ENCODE data around the gene MYH15.

The MYH15 gene

DNA sequence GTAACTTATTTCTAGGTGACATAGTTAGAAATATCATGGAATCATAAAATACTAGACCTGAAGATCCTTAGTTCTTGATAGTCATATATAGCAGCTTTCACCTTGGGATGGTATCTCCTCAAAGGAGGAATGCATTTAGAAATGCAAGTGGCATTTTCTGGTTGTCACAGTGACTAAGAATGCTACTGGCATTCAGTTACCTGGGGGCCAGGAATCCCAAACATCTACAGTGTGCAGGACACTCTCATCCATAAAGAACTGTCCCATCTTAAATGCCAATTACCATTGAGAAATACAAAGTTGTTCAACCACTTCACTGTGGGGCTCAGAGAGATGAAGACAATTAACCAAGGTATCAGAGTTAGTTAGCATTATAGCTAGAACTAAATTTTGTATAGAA, 36.7 kb downstream of the MYH15 start:
- in situ Hi-C loops (cut with HindIII; ENCODE audit: low sequenced_read_pairs): no loop called here

- in situ Hi-C loops (cut with HindIII; ENCODE audit: low sequenced_read_pairs): no loop called here
Observed at GRCh38 chr3:108472001-108472591, 38.3 kb downstream of the MYH15 start.

DNA sequence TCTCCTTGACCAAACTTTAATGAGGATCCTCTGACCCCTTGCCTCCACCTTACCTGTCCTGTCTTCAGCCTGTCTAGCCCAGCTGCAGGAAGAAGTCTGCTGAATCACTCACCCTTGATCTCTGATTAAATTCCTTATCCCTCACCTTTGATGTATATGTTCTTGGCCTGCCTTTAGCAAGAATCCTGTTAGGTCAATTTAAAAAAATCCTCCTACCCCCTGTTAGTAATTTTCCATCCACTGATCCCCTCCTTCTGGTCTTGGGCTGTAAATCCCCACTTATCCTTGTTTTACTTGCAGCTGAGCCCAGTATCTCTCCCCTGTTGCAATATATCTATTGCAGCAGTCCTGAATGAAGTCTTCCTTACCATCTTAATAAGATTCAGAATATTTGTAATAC, 39.0 kb downstream of the MYH15 start:
- in situ Hi-C loops (cut with HindIII; ENCODE audit: low sequenced_read_pairs): no loop called here

DNA sequence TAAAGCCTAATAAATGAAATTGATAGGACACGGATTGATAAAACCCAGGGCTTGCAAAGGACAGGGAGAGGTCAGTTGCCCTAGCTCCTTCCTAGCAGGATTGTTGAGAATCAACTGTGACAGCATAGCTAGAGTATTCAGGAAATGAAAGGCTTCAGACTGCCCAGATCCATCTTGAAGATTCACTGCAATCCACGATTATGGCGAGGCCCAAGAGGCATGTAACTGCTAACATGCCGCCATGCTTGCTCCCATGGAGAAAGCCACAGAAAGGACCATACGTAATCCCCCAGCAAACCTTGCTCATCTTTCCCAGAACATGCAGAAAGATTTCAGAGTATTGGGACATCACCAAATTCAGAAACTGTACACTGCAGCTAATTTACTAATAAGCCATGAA, 41.3 kb downstream of the MYH15 start:
- in situ Hi-C loops (cut with HindIII; ENCODE audit: low sequenced_read_pairs): no loop called here

- in situ Hi-C loops (cut with HindIII; ENCODE audit: low sequenced_read_pairs): no loop called here
Observed at GRCh38 chr3:108468577-108468976, 41.8 kb downstream of the MYH15 start.

DNA sequence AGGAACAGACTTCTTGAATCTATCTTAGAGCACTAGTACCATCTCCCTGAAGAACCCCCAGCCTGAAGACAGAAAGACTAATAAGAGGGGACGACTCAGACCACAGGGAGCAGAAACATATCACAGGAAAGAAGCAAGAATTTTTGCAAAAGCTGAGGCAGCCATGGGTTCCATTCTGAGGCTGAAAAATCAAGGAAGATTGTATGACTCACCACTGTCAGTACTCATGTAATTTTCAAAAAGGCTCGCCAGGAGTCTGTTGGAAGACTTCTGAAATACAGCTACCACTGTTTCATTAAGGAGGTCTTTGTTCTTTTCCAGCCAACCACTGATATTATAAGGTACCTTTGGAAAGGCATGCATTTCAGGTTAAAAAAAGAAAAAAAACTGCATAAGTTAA, 47.5 kb downstream of the MYH15 start:
- in situ Hi-C loops (cut with HindIII; ENCODE audit: low sequenced_read_pairs): no loop called here

DNA sequence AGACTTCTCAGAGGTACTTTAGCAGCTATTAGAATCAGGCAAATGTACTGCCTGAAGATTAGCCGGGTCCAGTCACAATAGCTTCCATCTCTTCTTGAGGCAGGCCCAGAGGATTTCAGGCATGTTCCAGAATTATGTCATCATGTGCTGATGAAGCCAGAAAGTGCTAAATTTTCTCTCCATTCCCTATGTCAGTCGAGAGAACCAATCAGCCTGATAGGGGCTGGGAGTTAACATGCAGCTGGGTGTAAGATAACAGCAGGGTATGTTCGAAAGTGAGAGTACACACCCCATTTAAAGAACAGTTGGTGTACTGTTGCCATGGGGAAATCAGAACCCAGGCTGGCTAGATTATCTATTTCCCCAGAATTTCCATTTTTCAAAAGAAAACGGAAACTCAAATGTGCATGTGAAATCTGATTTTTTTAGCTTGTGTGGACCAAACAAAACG, 48.7 kb downstream of the MYH15 start:
- in situ Hi-C loops (cut with HindIII; ENCODE audit: low sequenced_read_pairs): no loop called here

DNA sequence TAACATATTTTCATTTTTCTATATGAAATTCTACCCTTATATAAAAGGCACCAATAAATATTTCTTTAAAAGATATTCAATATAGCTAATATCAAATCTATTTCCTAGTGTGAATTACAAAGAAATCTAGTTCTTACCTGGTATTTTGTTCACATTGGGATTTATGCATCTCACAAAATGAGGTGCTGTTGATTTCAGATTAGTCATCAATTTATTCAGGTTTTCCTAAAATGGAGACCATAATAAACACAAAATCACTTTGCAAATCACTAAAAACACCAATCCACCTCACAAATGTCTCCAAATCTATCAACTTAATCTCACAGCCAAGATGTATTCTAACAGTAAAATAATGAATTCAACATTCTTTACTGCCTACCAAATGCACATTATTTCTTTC, 51.2 kb downstream of the MYH15 start:
- in situ Hi-C loops (cut with HindIII; ENCODE audit: low sequenced_read_pairs): no loop called here

DNA sequence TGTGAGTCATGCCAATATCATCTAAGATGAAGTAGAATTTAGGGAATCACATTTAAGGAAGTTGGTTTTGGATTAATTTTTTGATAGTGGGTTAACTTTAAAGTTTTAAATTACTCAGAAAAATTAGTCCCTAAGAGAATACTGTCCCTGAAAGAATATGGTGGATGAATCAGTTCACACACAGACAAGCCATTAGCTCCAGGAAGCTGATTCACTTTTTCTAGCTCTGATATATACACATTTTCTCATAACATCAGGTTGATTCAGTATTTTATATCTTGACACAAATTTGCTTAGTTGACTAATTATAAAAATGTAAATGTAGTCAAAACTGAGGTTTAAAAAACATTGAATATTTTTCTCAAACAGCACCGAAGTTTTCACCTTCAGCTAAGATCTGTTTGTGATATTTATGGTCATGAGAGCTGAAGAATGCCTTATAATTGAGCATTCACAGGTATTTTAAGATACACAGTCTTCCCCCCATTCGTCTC, 55.1 kb downstream of the MYH15 start:
- in situ Hi-C loops (cut with HindIII; ENCODE audit: low sequenced_read_pairs): no loop called here

GRCh38 chr3:108453565-108453964, 56.8 kb downstream of the MYH15 start:
- in situ Hi-C loops (cut with HindIII; ENCODE audit: low sequenced_read_pairs): no loop called here

GRCh38 chr3:108450444-108450843, 60.0 kb downstream of the MYH15 start:
- in situ Hi-C loops (cut with HindIII; ENCODE audit: low sequenced_read_pairs): no loop called here

DNA sequence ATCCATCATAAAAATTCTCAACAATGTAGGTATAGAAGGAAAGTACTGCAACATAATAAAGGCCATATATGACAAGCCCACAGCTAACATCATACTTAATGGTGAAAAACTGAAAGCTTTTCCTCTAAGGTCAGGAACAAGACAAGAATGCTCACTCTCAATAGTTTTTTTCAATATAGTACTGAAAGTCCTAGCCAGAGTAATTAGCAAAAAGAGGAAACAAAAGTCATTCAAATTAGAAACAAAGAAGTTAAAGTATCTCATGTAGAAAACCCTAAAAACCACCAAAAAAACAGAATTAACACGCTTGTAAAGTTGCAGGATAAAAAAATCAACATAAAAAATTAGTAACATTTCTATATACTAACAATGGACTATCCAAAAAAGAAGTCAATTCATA, 61.8 kb downstream of the MYH15 start:
- in situ Hi-C loops (cut with HindIII; ENCODE audit: low sequenced_read_pairs): no loop called here

- in situ Hi-C loops (cut with HindIII; ENCODE audit: low sequenced_read_pairs): no loop called here
Observed at GRCh38 chr3:108447096-108447847, 63.1 kb downstream of the MYH15 start.

DNA sequence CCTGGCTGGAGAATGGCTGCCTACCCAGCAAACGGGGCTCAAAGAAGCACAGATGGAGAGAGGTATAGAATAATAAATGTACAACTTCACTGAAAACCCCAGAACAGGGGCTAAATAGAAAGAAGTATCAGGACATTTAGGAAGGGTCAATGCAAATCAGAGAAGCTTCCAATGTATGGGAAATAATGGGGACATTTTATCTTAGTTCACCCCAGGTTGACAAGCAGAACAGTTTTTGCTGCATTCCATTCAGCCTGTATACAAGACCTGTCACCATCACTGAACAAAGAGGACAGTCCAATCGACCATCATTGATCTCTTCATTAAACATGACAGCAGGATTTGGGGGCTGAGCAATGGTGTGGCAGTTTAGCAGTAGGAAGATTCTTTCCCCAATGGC, 68.1 kb downstream of the MYH15 start:
- in situ Hi-C loops (cut with HindIII; ENCODE audit: low sequenced_read_pairs): no loop called here

GRCh38 chr3:108441518-108441917, 68.9 kb downstream of the MYH15 start:
- in situ Hi-C loops (cut with HindIII; ENCODE audit: low sequenced_read_pairs): no loop called here

- in situ Hi-C loops (cut with HindIII; ENCODE audit: low sequenced_read_pairs): no loop called here
Observed at GRCh38 chr3:108441071-108441507, 69.3 kb downstream of the MYH15 start.

DNA sequence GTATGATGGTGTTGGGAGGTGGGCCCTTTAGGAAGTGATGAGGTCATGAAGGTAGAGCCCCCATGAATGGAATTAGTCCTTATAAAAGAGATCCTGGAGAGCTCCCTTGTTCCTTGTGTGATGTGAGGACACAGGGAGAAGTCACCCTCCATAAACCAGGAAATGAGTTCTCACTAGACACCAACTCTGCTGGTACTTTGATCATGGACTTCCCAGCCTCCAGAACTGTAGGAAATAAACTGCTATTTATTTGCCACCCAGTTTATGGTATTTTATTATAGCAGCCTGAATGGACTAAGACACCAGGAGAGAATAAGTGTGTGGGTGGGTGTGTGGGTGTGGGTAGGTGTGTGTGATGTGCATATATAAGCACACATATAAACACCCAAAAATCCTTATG, 71.9 kb downstream of the MYH15 start:
- in situ Hi-C loops (cut with HindIII; ENCODE audit: low sequenced_read_pairs): no loop called here

- in situ Hi-C loops (cut with HindIII; ENCODE audit: low sequenced_read_pairs): no loop called here
Observed at GRCh38 chr3:108437439-108437838, 73.0 kb downstream of the MYH15 start.

- in situ Hi-C loops (cut with HindIII; ENCODE audit: low sequenced_read_pairs): no loop called here
Observed at GRCh38 chr3:108433928-108434327, 76.5 kb downstream of the MYH15 start.

DNA sequence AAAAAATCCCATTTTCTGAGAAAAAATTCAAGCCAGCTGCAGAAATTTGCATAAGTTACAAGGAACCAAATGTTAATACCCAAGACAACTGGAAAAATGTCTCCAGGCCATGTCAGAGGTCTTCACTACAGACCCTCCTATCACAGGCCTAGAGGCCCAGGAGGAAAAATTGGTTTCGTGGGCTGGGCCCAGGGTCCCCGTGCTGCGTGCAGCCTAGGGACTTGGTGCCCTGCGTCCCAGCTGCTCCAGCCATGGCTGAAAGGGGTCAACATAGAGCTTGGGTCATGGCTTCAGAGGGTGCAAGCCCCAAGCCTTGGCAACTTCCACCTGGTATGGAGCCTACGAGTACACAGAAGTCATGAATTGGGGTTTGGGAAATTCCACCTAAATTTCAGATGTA, 78.0 kb downstream of the MYH15 start:
- in situ Hi-C loops (cut with HindIII; ENCODE audit: low sequenced_read_pairs): no loop called here

- in situ Hi-C loops (cut with HindIII; ENCODE audit: low sequenced_read_pairs): no loop called here
Observed at GRCh38 chr3:108430540-108430939, 79.9 kb downstream of the MYH15 start.

DNA sequence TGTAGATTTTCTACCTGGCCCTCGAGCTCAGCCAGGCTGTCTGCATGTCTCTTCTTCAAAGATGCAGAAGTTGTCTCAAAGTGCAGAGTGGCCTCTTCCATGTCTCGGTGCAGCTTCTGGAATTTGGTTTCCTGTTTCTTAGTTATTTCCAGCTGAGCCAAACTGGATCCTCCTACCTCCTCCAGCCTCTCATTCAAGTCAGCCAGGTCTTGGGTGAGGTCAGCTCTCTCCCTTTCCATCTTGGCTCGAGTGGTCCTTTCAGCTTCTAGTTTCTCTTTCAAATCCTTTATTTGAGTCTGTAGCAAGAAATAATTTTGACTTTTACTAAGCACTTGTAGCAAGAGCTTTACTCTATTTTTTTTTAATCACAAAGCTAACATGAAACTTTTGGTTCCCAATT, 81.8 kb downstream of the MYH15 start:
- in situ Hi-C loops (cut with HindIII; ENCODE audit: low sequenced_read_pairs): no loop called here
